Measurements from ENCODE around the gene PTH1R. TPM values are rescaled to one million over a fixed set of nuclear protein-coding genes. Genes with fewer than 3 reads are reported as not detected.

Gene PTH1R
- polyA plus RNA-seq, 10 donors = 6.9 to 39.0 (median 8.6) TPM

GRCh38 chr3:46862369-46863025, 15.0 kb upstream of the PTH1R start:
- no peak for DNase-seq

DNA sequence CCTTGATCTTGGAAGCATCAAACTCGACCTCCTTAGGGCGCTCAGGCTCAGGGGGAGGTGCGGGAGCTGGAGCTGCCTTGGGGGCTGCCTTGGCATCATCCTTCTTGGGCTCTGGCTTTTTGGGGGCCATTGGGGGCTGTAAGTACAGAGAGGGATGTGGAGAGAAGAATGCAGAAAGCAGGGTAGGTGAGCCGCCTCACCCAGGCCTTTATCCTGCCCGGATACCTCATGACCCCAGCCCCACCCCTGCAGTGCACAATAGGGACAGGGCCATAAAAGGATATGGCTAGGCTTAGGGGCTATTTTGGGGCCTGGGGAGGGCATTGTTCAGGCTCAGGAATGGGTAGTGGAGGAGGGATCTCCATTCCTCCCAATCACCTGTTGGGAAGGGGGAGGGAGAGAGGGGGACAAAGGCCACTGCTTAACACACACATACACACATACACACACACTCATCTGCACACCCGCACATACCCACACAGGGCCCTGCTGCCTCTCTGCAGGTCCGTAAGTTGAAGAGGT, 14.2 kb upstream of the PTH1R start, which contains the start of gene MYL3:
Gene MYL3 (minus strand): TSS at position 184 of the 522 bp plus-strand sequence. CDS start 54 bp downstream, at position 130.
- no peak for DNase-seq

DNA sequence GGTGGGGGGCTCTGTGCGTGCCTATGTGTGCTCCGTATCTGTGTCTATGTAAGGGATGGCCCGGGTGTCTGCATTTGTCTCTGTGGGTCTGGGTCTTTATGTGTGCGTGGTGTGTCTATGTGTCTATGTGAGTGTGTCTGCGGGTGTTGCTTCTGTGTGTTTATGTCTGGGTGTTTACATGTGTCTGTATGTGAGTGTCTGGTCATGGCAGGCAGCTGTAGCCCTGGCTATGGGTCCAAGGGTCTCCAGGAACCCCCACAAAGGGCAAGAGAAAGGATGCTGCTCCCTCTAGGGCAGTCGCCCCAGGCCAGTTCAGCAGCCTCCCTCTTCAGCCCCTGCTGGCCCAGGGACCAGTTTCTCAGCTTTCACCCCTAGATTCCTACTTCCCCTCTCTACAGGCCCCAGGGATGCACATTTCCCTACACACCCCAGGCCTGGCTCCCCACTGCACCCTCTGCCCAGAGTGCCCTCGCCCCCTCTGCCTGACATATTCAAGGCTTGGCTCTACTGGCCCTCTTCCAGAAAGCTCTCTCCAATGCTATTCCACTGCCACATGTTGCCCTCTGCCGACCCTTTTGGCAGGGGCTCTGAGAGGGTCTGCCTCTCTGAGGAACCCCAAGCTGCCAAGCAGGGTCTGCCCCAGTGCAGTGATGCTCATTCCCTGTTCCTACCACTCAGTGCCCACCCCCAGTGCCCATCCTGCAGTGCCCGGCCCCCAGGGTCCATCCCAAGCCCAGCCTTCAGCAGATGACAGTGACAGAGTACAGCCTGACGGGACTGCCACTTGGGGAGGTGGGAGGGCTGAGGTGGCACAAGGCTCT, 13.2 kb upstream of the PTH1R start:
- no peak for DNase-seq

- no peak for DNase-seq
These were observed 12.5 kb upstream of the PTH1R start for GRCh38 chr3:46865031-46865507.

GRCh38 chr3:46865546-46865945, 12.0 kb upstream of the PTH1R start:
- no peak for DNase-seq

DNA sequence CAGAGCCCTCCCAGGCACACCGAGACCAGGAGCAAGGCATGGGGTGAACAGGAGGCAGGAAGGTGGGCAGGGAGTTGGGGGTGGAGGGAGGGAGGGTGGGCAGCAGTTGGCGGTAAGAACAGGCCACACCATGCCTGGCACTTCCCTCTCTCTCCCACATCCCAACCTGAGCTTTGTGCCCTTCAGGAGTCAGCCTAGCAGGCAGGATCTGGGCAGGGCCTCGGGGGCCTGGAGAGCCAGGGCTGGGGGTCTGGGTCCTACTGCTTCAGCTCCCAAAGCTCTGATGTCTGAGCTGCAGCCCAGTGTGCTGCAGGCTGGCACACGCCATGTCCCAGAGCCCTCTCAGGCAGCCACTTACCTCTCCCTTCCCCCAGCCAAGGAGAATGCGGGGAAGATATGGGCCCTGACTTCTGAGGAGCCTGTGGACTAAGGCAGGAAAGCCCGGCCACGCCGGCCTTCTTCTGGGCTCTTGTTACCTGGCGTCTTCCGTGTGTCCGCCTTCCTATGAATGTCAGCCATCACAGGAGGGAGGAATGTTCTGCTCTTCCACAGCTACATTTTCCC, 11.4 kb upstream of the PTH1R start:
- no peak for DNase-seq

DNA sequence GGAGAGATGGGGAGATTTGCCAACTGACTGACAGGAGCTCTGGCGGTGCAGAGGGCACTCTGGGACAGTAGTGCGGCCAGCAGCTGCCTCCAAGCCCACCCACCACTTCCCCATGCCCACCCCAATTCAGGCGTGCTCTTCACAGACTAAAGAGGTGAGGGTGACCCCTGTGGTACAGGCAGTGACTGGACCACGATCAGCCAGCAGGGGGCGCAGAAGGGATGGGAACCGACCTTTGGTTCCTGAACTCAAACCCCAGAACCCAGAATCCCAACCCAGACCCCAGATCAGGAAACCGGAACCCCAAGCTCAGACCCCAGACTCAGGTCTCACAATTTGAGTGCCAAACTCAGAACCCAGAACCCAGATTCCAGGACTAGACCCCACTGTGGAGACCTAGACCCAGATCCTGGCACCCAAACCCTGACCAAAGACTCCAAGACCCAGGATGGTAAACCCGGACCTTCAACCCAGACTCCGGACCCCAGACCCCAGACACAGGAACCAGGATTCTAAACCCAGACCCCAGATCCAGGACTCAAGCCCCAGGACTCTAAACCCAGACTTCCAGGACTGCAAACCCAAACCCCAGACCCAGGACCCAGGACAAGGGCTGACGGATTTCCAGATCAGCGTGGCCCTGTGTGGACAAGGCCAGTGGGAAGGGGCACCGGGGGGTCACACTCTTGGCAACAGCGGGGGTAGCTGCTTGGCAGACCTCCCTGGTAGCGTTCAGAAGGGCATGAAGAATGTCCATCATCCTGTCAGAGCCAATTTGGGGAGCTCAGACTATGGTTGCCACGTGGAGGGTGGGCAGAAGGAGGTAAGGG, 10.6 kb upstream of the PTH1R start:
- peak in 2 of 3 donors; percentile 70 to 80 for DNase-seq

GRCh38 chr3:46867550-46867898, 10.0 kb upstream of the PTH1R start:
- peak in 2 of 3 donors; percentile 87 to 91 for DNase-seq

- no peak for DNase-seq
These were observed 9.2 kb upstream of the PTH1R start for GRCh38 chr3:46868287-46868686.

DNA sequence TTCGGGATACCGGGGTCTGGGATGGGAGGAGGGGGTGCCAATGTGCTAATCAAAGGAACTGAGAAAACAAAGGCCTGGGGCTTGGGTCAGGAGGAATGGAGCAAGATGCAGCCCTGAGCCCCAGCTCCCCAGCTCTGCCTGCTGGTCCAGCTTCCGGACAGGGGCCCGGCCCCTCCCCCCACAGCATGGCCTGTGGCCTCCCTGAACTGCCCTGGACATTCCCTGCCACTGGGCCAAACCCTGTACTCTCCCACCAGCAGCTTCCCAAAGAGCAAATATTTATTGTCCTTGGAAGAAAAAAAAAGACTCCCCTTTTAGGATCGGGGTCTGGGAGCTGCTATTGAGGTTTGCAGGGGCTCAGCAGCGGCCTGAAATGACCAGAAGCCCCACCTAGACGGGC, 8.6 kb upstream of the PTH1R start:
- DNase-seq = no peak

GRCh38 chr3:46869440-46869839, 8.1 kb upstream of the PTH1R start:
- no peak for DNase-seq

DNA sequence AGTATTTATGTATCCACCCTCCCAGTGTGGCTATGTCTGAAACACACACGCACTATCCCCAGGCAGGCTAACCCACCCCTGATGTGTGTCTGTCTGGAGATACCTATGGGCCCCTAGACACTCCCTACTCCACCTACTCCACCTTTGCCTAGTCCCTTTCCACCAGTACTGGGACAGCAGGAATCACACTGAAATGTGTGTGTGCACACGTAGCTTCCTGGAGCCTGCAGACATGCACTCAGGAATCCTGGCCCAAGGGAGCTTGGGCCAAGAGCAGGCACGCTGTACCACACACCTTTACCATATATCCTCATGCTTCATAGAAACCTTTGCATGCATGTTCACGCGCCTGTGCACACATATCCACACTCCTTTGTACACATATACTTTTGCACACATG, 6.9 kb upstream of the PTH1R start:
- DNase-seq = no peak

DNA sequence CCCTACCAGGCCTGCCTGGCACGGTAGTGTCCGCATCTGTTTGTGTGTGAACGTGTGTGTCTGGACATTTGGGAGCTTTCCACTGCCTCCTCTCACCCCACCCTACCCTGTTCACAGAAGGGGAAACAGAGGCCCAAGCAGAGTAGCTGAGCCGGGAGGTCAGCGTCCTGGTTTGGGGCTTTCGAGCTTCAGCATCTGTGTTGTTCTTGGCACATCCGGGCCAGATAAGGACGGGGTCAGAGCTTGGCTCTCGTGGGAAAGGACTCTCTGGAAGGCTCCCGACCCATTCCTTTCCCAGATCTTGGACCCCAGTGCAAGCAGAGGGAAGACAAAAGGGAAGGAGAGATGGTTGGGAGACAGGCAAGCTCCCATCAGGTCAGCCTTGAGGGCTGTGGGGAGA, 6.3 kb upstream of the PTH1R start:
- no peak for DNase-seq

GRCh38 chr3:46873521-46873920, 4.0 kb upstream of the PTH1R start:
- no peak for DNase-seq

DNA sequence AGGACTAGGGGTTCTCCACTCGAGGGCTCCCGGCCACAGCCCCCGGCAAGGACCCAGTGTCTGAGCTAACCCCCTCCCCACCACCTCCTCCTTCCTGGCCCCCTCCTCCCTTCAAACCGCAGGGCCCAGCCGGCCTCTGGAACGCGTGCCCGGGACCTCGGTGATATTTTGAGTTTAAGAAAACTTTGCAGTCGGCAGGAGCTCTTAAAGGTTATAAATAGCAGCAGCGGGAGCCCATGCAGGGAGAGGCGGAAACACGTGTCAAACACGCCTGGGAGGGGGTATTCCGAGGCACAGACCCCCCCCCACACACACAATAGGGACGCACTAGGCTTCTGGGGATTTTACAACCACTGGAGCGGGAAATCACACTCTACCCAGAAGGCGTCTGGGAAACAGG, 3.1 kb upstream of the PTH1R start:
- DNase-seq = peak in 2 of 3 donors; percentile 51 to 76

- no peak for DNase-seq
These were observed 2.0 kb upstream of the PTH1R start for GRCh38 chr3:46875560-46875959.

DNA sequence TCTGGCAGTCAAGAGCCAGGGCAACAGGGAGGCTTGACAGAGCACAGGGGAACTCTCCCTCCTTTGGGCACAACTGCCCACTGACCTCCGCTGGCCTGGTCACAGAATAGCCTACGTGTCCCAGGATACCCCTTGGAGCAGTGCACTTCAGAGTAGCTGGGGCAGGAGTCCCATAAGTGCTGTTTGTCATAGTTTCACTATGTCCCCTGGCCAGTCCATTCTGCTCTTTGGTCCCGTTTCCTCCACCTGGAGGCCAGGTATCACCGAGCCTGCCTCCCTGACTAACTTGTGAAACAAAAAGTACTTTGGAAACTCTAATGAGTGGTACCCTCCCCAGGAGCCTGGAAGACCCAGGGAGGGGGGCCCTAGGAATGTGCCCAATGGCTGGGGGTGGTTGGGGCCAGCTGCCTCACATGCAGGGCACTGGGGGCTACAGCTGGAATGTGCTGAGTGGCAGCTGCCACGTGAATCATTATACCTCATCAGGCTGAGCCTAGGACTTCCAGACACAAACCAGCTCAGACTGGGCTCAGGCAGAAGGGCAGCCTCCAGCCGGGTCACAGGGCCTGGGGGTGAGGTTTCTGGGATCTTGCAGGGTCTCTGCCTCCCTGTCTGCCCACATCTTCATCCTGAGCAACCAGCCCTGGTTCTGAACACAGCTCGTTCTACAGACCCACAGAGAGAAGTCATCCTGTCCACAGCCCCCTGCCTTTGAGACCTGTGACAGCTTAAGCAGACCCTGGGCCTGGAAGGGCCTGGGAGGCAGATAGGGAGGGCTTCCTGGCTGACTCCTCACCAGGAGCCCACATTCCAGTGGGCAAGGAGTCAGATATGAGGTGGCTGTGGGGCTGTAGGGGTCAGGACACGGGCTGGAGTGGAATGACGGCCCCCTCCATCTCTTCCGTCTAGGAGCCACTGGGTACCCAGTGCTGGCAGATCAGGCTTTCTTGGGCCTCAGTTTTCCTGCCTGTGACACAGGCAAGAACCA, 914 bp upstream of the PTH1R start:
- no peak for DNase-seq

GRCh38 chr3:46878781-46879436, 1.4 kb downstream of the PTH1R start:
- DNase-seq = no peak

GRCh38 chr3:46880884-46881595, 3.5 kb downstream of the PTH1R start:
- no peak for DNase-seq

Data from muscle of back (tissue), 11 donors.